Loucy (cell line): ENCODE measurements around the gene WDR35.

ENCODE experiments used
- H2AFZ ChIP-seq: fragments of 200-600 bp; sonication (generic); 2 replicates; pipeline ENCODE4 v1.6.0; 2016; ENCODE audit warnings: antibody characterized with exemption, mild to moderate bottlenecking, low read length, moderate library complexity
- H3F3A ChIP-seq: fragments of 200-600 bp; 2 replicates; pipeline ENCODE4 v1.6.0; 2016; ENCODE audit warnings: antibody characterized with exemption, low read depth, mild to moderate bottlenecking
- H3K27me3 ChIP-seq: fragments of 200-600 bp; sonication (generic); 2 replicates; pipeline ENCODE4 v1.6.1; 2014; ENCODE audit warnings: low read length, mild to moderate bottlenecking; ENCODE audit not compliant: insufficient read depth, poor library complexity, severe bottlenecking
- H3K36me3 ChIP-seq: fragments of 200-600 bp; sonication (generic); 2 replicates; pipeline ENCODE4 v1.6.1; 2016; ENCODE audit warnings: low read length; ENCODE audit not compliant: insufficient read depth
- H3K4me1 ChIP-seq: fragments of 200-600 bp; sonication (generic); 2 replicates; pipeline ENCODE4 v1.5.1; 2014; ENCODE audit warnings: low read length, mild to moderate bottlenecking; ENCODE audit not compliant: insufficient read depth, poor library complexity, severe bottlenecking
- H3K4me2 ChIP-seq: fragments of 200-600 bp; sonication (generic); 2 replicates; pipeline ENCODE4 v1.6.0; 2014; ENCODE audit warnings: antibody characterized with exemption, low read length, low read depth, mild to moderate bottlenecking; ENCODE audit not compliant: poor library complexity, severe bottlenecking
- H3K4me3 ChIP-seq: fragments of 200-600 bp; sonication (generic); 2 replicates; pipeline ENCODE4 v1.5.1; 2014; ENCODE audit warnings: low read length, mild to moderate bottlenecking, mixed read lengths; ENCODE audit not compliant: poor library complexity, severe bottlenecking
- H3K79me2 ChIP-seq: fragments of 200-600 bp; sonication (generic); 2 replicates; pipeline ENCODE4 v1.6.1; 2014; ENCODE audit warnings: low read length; ENCODE audit not compliant: insufficient read depth
- H3K9ac ChIP-seq: fragments of 200-600 bp; sonication (generic); 2 replicates; pipeline ENCODE4 v1.6.0; 2014; ENCODE audit warnings: mild to moderate bottlenecking, low read depth, low read length, moderate library complexity; ENCODE audit not compliant: poor library complexity, severe bottlenecking
- H3K9me2 ChIP-seq: fragments of 200-600 bp; sonication (generic); replicated peaks from 2 replicates; pipeline ENCODE4 v1.6.1; 2016; ENCODE audit warnings: low read depth, low read length, mixed read lengths
- H3K9me3 ChIP-seq: fragments of 200-600 bp; sonication (generic); 2 replicates; pipeline ENCODE4 v1.6.1; 2014; ENCODE audit warnings: mild to moderate bottlenecking, antibody characterized with exemption, low read length, low read depth; ENCODE audit not compliant: insufficient read depth
- H4K20me1 ChIP-seq: fragments of 200-600 bp; sonication (generic); 2 replicates; pipeline ENCODE4 v1.6.0; 2014; ENCODE audit warnings: antibody characterized with exemption, low read length, mild to moderate bottlenecking; ENCODE audit not compliant: insufficient read depth, poor library complexity, severe bottlenecking
- CTCF ChIP-seq: fragments of 200-600 bp; sonication (generic); conservative IDR thresholded peaks from 2 replicates; pipeline ENCODE4 v1.5.1; 2014; ENCODE audit warnings: mild to moderate bottlenecking, antibody characterized with exemption, low read length
- EZH2phosphoT487 ChIP-seq: fragments of 200-600 bp; IDR thresholded peaks from 2 replicates; pipeline ENCODE4 v1.6.1; 2018; ENCODE audit warnings: antibody characterized with exemption, mild to moderate bottlenecking, moderate library complexity, borderline replicate concordance

Gene WDR35

GRCh38 chr2:20025065-20025786 lies 35.3 kb upstream of the WDR35 start:
- TF ChIP-seq CTCF = no peak
- no peak for TF ChIP-seq EZH2phosphoT487
- peaks cover 10% of the 10 kb centered on the region for H3K4me1 ChIP-seq
- H2AFZ ChIP-seq = no peak overlapping the region
- no peaks in the 10 kb centered on the region for H3K9me2 ChIP-seq
- no peaks in the 10 kb centered on the region for H3K27me3 ChIP-seq
- peaks cover 27% of the 10 kb centered on the region; the same call in 1 of the 2 replicates for H3K36me3 ChIP-seq
- H3K4me2 ChIP-seq = no peak overlapping the region
- H3F3A ChIP-seq = no peaks in the 10 kb centered on the region
- H4K20me1 ChIP-seq = no peaks in the 10 kb centered on the region
- no peak overlapping the region for H3K4me3 ChIP-seq
- H3K79me2 ChIP-seq = no peaks in the 10 kb centered on the region
- peaks cover 3% of the 10 kb centered on the region; the same call in 1 of the 2 replicates for H3K9me3 ChIP-seq
- no peak overlapping the region for H3K9ac ChIP-seq

- Histone ChIP-seq H3K4me2 (no peak overlapping the region), H3K79me2 (no peaks in the 10 kb centered on the region), H3K9ac (no peak overlapping the region), H2AFZ (no peak overlapping the region), H3K4me3 (no peak overlapping the region), H3K27me3 (no peaks in the 10 kb centered on the region), H3K4me1 (peaks cover 10% of the 10 kb centered on the region), H3K9me3 (peaks cover 6% of the 10 kb centered on the region; the same call in 1 of the 2 replicates), H3K9me2 (no peaks in the 10 kb centered on the region), H3K36me3 (peaks cover 13% of the 10 kb centered on the region; the same call in 1 of the 2 replicates), H4K20me1 (no peaks in the 10 kb centered on the region), H3F3A (no peaks in the 10 kb centered on the region)
- TF ChIP-seq CTCF = no peak
- no peak for TF ChIP-seq EZH2phosphoT487
Measured at GRCh38 chr2:20023688-20024087, 33.8 kb upstream of the WDR35 start.

GRCh38 chr2:20021405-20022009 lies 31.6 kb upstream of the WDR35 start:
- H3K4me3 ChIP-seq = no peak overlapping the region
- H3K9me3 ChIP-seq = peaks cover 6% of the 10 kb centered on the region; the same call in 1 of the 2 replicates
- no peak overlapping the region for H3K9ac ChIP-seq
- H3K36me3 ChIP-seq = no peaks in the 10 kb centered on the region
- peaks cover 4% of the 10 kb centered on the region for H3K4me1 ChIP-seq
- TF ChIP-seq CTCF (no peak), EZH2phosphoT487 (no peak)
- no peak overlapping the region for H2AFZ ChIP-seq
- H3K27me3 ChIP-seq = no peaks in the 10 kb centered on the region
- no peaks in the 10 kb centered on the region for H3K9me2 ChIP-seq
- no peaks in the 10 kb centered on the region for H3K79me2 ChIP-seq
- no peak overlapping the region for H3K4me2 ChIP-seq
- H4K20me1 ChIP-seq = no peaks in the 10 kb centered on the region
- no peaks in the 10 kb centered on the region for H3F3A ChIP-seq
